ENCODE measurements around the gene FBLN1.

Gene FBLN1

GRCh38 chr22:45640291-45640940 is 137.7 kb downstream of the FBLN1 start:
- DNase-seq = no peak
- intact Hi-C loops (cut with DNase I; ENCODE audit: low total_unique reads) = no loop called here
- Histone ChIP-seq H3K27me3 (peaks cover 0 to 55% of the 10 kb centered on the region in 2 donors), H3K4me1 (peaks cover 0 to 3% (median under 1%) of the 10 kb centered on the region in 4 donors), H3K4me3 (no peak overlapping the region), H3K27ac (no peak overlapping the region), H3K9me3 (no peaks in the 10 kb centered on the region), H3K36me3 (no peaks in the 10 kb centered on the region)
- TF ChIP-seq CTCF (IDR thresholded peaks at IDR 0.05) = no peak

DNA sequence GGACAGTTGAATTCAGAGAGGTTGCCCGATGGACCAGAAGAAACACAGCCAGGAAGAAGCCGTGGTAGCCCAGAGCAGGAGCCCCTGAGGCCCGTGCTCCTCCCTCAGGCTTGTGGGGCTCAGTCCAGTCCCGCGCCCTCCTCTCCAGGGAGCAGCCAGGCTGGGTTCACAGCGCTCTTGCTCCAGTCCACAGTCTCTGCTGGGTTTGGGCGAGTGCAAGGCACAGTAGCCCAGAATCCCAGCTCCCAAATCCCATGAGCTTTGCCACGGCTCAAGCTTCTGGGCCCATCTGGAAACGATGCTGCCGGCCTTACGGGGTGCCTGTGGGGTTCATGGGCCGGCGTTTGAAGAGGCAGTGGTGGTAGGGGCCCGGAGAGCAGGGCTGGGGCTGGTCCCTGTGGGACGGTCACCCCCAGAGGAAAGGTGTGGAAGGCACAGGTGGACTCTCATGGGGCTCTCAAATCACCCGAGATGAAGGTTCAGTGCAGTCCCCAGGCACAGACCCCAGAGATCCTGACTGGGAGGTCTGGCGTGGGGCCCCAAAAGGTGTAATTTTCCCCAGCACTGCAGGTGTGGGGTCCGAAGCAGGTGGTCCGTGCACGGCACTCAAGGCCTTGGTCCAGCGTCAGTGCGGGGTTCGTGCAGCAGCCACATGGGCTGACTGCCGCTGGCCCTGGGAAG is 138.4 kb downstream of the FBLN1 start:
- H3K27me3 ChIP-seq = peaks cover 0 to 62% of the 10 kb centered on the region in 2 donors
- no peak for TF ChIP-seq CTCF (IDR thresholded peaks at IDR 0.05)
- H3K27ac ChIP-seq = no peak overlapping the region
- intact Hi-C loops (cut with DNase I; ENCODE audit: low total_unique reads) = no loop called here
- no peaks in the 10 kb centered on the region for H3K36me3 ChIP-seq
- H3K9me3 ChIP-seq = no peaks in the 10 kb centered on the region
- H3K4me1 ChIP-seq = peaks cover 0 to 7% (median 3%) of the 10 kb centered on the region in 4 donors
- no peak overlapping the region for H3K4me3 ChIP-seq
- peak in 1 of 2 donors; percentile 60 for DNase-seq

DNA sequence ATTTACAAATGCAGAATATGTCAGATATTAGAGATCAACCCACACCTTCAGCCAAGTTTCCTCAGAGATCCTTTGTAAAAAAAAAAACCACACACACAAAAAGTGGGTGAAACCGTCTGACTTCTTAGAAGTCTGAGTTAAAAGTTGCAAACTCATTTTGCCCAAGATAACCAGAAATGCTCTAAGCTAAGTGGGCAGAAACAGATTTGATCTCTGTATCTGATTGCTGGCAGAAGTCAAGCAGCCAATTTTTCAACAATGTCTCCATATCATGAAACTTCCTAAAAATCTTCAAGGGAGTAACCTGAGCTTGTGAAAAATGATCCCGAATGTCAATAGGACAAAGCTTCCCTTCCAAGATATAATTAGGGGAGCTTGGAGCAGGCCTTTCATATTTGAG is 140.3 kb downstream of the FBLN1 start:
- TF ChIP-seq CTCF (IDR thresholded peaks at IDR 0.05) = no peak
- no peak for DNase-seq
- H3K27ac ChIP-seq = no peak overlapping the region
- H3K27me3 ChIP-seq = peaks cover 0 to 71% of the 10 kb centered on the region in 2 donors
- no peaks in the 10 kb centered on the region for H3K9me3 ChIP-seq
- no peaks in the 10 kb centered on the region for H3K36me3 ChIP-seq
- H3K4me1 ChIP-seq = peaks cover 0 to 7% (median 3%) of the 10 kb centered on the region in 4 donors
- intact Hi-C loops (cut with DNase I; ENCODE audit: low total_unique reads) = no loop called here
- H3K4me3 ChIP-seq = no peak overlapping the region

DNA sequence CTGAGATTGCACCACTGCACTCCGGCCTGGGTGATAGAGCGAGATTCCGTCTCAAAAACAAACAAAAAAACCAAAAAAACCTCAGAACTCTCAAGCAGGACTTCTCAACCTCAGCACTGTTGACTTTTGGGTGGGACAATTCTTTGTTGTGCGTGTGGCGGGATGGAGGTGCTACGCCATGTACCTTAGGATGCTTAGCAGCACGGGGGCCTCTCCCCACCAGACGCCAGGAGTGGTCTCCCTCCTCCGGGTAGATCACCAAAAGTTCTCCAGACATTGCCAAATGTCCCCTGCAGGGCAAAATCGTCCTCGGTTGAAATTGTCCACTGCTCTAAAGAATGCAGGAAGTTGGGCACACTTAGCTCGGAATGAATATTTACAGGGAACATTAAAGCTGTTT is 142.0 kb downstream of the FBLN1 start:
- Histone ChIP-seq H3K9me3 (no peaks in the 10 kb centered on the region), H3K36me3 (no peaks in the 10 kb centered on the region), H3K27ac (no peak overlapping the region), H3K4me3 (no peak overlapping the region), H3K4me1 (peaks cover 0 to 7% (median 3%) of the 10 kb centered on the region in 4 donors), H3K27me3 (peaks cover 0 to 68% of the 10 kb centered on the region in 2 donors)
- TF ChIP-seq CTCF (IDR thresholded peaks at IDR 0.05) = no peak
- intact Hi-C loops (cut with DNase I; ENCODE audit: low total_unique reads) = no loop called here
- DNase-seq = no peak

- Histone ChIP-seq H3K27ac (no peak overlapping the region), H3K27me3 (peaks cover 0 to 68% of the 10 kb centered on the region in 2 donors), H3K36me3 (no peaks in the 10 kb centered on the region), H3K4me3 (no peak overlapping the region), H3K9me3 (no peaks in the 10 kb centered on the region), H3K4me1 (peaks cover 0 to 7% (median 3%) of the 10 kb centered on the region in 4 donors)
- intact Hi-C loops (cut with DNase I; ENCODE audit: low total_unique reads) = no loop called here
- DNase-seq = no peak
- TF ChIP-seq CTCF (IDR thresholded peaks at IDR 0.05) = no peak
Measured at GRCh38 chr22:45645150-45645525, 142.5 kb downstream of the FBLN1 start.

Data from tibial artery (tissue), 4 donors.